Uterus (tissue), 2 donors: ENCODE measurements around the gene SLC18A2.

ENCODE experiments used
- CTCF ChIP-seq, 4 experiments: fragments of 200-600 bp in 2 of 4; fragments of 450-650 bp in 2 of 4; sonication (generic) in 2 of 4; IDR thresholded peaks; one replicate each; pipeline ENCODE4 v1.5.1; 2016 to 2019; ENCODE audit warnings: antibody characterized with exemption in 4 of 4, mild to moderate bottlenecking in 2 of 4, moderate library complexity in 1 of 4
- POLR2A ChIP-seq, 2 donors: fragments of 450-650 bp; IDR thresholded peaks; one replicate each; pipeline ENCODE4 v1.6.1; 2016; ENCODE audit warnings: antibody characterized with exemption in 2 of 2, mild to moderate bottlenecking in 1 of 2, moderate library complexity in 1 of 2

- TF ChIP-seq CTCF (IDR thresholded peaks at IDR 0.05) (no peak), POLR2A (IDR thresholded peaks at IDR 0.05) (no peak)
Measured at GRCh38 chr10:117242463-117242832, 1.5 kb downstream of the SLC18A2 start.
